NCI-H774 (cell line): ENCODE data around the gene RASL12.
"Not testable (repeated sequence)": the region's sequence is repeated elsewhere in the genome, so short reads cannot be mapped to it uniquely, and the experiment has no call there.

Experiments
- DNase-seq: peaks from one replicate; lab custom pipeline; 2025; lab: John Stamatoyannopoulos, UW

RASL12 gene, protein sequence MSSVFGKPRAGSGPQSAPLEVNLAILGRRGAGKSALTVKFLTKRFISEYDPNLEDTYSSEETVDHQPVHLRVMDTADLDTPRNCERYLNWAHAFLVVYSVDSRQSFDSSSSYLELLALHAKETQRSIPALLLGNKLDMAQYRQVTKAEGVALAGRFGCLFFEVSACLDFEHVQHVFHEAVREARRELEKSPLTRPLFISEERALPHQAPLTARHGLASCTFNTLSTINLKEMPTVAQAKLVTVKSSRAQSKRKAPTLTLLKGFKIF

DNA sequence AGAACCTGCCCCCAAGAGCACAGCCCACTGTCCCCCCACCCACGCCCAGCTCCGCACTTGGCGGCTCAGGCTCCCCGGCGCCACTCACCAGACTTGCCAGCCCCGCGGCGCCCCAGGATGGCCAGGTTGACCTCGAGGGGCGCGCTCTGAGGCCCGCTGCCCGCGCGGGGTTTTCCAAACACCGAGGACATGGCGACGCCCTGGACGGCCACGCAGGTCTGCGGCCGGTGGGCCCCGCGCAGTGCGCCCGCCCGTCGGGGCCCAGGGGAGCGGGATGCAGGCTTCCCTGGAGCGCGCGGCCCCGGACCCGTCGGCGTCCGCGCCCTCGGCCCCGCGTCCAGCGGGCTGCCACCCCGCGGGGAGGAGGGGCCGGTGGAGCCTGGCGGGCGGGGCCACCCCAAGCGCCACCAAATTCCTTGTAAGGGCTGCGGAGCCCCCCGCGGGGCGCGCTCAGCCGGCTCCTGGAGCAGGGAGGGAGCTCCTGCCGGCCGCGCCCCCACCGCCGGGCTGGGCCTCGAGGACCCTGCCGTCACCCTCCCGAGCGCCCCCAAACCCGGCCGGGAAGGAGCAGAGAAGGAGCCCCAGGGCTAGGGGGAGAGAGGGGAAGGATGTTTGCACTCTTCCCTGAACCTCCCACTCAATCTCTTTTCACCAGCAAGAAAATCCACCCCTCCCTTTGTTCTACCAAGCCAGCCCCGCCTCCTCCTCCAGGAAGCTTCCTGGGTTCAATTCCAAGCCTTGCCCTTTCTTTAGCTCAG is at the start of gene RASL12:
Gene RASL12 (minus strand): TSS at position 347 of the 758 bp plus-strand sequence. CDS start 156 bp downstream, at position 191.
- no peak for DNase-seq

DNA sequence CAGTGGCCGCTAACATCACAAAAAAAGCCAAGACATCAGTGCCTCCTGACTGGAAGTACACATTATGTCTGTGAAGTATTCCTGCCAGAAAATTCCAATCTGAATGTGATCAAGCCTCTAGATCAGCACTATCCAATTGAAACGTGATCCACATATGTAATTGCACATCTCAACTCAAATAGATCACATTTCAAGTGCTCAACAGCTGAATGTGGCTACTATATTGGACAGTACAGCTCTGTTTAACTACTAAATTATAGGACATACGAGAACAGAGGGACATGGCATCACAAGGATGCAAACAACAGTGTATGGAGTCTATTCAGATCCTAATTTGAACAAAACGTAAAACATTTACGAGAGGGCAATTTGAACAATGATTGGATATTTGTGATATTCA is 47.8 kb upstream of the RASL12 start:
- DNase-seq, result no peak

GRCh38 chr15:65115086-65115485 is 47.3 kb upstream of the RASL12 start, which contains the start of gene UBAP1L:
Gene UBAP1L, minus strand, starts transcription at chr15:65115200. Its CDS starts 8,985 bp downstream, at chr15:65106215.
- DNase-seq, result no peak

DNA sequence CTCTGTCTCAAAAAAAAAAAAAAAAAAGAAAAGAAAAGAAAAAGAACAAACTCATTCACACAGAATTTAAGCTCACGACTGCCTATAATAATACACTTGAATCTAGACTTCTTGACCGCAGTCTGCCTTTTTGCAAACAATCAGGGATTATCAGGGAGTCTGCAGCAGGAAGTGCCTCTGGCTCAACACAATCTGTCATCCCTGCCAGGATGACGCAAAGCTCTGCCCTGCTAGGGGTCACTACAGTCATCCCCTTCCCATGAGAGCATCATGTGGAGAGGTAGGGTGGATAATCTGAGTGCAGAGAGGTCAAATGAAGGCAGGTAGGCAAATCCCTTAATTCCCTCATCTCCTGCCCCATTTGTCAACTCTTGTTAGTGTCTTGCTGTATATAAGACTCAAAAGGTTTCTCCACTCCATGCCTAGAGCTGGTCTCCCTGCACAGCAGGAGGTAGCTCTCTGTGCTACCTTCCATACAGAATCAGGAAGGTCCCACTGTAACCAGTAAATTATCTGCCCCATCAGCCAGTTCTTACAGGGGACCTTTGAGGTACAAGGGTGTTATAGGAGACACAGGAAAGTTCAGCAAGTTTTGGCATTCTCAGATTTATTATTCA is 43.0 kb upstream of the RASL12 start:
- DNase-seq, result no peak

DNA sequence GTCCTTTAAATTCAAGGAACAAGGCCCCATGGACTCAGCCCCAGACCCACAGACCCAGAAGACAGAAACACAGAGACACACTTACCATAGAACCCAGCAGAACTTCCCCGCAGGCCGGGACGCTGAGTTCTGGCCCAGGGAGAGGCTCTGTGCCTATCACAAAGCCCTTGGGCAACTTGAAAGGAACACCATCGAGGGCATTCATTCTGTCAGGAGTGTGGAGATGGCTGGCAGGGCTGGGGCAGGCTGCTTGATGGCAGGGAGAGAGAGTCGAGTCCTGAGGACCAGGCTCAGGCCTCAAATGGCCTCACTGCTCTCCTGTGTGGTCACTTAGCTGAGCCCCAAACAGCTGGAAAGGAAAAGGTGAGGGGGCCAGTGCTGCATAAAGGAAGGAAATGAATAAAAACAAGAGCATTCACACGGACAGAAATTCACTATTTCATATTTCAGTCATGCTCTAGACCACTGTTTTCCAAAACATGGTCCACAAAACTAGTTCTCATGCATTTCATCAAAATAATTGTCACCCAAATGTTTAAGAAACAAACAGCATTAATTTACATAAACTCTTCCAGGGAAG is 38.3 kb upstream of the RASL12 start:
- no peak for DNase-seq

DNA sequence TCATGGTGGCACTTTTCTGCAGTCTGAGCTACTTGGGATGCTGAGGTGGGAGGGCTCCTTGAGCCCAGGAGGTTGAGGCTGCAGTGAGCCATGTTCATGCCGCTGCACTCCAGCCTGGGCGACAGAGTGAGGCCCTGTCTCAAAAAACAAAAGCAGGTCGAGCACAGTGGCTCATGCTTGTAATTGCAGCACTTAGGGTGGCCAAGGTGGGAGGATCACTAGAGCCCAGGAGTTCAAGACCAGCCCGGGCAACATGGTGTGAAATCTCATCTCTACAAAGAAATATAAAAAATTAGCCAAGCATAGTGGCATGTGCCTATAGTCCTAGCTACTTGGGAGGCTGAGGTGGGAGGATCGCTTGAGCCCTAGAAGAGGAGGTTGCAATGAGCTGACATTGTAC is 37.2 kb upstream of the RASL12 start:
- no peak for DNase-seq

DNA sequence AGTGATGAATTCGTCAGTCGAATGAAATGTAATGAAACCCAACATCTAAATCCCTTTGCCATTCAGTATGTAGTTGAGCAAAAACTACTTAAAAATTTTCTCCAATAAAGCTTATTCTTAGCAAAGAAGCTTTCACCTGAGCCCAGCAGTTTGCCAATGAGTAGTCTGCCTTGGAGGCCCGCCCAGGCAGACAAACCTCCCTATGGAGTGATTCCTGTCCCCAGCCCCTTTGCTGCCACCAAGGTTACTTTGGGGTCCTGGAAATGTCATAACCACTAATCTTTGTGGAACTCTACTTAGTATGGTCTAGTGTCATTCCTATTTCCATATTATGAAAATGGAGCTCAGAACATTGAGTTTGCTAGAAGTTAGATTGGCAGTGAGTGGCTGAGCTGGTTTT is 35.1 kb upstream of the RASL12 start:
- no peak for DNase-seq

DNA sequence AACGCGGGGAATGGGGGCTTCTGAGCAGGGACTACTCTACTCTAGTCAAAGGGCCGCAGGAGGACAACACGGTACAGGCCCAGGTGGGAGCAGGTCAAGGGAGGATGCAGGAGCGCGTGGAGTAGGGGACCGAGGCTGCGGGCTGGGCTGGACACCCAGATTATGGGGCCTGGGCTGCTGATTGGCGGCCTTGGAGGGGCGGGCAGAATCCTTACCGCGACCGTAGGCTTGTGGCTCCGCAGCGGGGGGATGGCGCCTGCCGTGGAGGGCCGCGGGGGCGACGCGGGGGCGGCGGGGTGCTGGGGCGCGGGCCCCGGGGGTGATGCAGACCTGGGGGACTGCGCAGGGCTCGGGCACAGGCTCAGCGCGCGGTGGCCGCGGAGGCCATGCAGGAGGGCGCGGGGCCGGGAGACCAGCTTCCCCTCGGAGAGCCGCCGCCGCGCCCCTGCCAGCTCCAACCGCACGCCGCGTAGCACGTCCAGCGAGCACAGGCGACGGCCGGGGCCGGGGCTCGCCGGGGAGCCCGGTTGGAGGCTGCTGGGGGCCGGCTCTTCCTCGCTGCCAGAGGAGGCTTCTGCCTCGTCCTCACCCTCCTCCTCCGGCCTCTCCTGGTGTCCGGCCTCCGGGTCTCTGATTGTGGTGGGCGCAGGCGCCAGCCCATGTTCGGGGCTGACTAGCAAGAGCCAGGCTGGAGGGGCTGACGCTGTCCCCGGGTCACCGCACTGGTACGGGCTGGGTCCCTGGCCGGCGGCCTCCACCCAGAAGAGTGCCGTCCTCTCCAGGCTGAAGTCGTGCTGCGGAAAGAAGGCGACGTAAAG is 34.3 kb upstream of the RASL12 start:
- DNase-seq, result no peak

DNA sequence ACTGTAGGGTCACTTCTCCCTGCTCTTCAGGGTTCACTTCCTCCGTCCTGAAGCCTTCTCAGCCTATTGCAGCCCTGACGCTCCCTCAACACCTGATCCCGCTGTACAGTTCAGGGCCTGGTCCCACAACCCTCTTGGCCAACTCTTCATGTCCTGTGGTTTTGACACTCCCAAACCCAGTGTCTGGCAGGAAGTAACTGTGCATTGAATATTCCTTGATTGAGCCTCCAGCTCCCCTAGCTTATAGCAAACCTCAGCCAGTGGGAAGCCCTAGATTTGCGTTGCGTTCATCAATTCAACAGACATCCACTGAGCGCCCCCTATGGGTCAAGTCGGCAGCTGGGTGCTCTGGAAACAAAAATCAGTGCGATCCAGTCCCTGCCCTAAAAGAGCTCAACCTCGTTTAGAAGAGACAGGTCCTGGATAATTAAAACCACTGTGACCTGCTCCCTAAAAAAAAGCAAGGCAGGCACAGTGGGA is 33.7 kb upstream of the RASL12 start:
- DNase-seq, result no peak

GRCh38 chr15:65100442-65100841 is 32.7 kb upstream of the RASL12 start:
- no peak for DNase-seq

DNA sequence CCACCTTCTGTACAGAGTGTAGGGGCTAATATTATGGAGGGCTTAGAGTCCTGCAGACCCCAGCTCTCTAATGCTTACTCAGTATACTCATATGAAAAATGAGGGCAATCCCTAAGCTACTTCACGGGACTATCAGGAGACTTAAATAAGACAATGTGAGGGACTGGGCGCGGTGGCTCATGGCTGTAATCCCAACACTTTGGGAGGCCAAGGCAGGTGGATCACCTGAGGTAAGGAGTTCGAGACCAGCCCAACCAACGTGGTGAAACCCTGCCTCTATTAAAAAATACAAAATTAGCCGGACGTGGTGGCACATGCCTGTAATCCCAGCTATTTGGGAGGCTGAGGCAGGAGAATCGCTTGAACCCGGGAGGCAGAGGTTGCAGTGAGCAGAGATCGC is 32.0 kb upstream of the RASL12 start:
- DNase-seq, result not testable (repeated sequence)

DNA sequence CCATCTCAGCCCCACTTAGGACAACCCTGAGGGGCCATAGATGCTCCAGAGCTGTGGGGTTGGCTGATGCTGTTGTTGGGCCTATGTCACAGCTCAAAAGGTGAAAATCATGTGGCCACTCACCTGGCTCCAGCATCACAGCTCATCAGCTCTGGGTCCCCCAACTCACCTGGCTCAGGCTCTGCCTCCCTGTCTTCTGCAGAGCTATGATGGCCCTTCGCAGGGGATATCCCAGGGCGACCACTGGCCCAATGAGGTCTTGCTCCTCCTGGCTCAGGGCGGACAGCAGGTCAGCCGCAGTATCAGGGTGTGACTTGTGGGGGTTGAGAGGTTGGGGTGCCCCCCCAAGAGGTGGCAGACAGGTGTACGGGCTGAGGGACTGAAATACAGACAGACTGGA is 31.5 kb upstream of the RASL12 start:
- DNase-seq, result no peak

DNA sequence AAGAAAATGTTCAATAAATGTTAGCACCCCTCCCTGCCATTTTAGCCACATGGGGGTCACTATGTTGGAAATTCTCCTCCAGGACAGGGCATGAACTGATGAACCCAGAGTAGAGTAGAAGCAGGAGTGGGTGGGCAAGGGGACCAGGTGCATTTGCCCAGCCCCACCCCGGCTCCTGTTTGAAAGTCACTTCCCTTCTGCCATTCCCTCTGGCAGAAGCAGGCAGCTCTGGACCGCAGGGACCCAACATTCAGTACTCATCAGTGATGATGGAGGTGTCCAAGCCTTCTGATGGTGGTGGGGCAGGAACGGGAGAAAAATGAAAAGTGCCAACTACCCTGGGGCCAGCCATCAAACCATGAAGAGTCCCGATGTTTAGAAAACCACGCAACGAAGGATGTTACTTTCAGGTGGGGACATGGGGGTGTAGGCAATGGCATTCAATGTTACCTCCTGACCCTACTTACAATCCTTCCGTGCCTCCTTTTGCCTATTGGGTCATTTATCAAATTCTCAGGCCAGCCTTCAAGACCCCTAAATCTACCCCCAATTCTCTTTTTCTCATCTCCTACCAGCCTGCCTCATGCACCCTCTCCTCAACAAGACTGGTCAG is 30.0 kb upstream of the RASL12 start:
- no peak for DNase-seq

GRCh38 chr15:65096481-65097385 is 28.9 kb upstream of the RASL12 start:
- no peak for DNase-seq

- no peak for DNase-seq
Observed at GRCh38 chr15:65095747-65096104, 27.9 kb upstream of the RASL12 start.

- DNase-seq, result no peak
Observed at GRCh38 chr15:65095011-65095746, 27.4 kb upstream of the RASL12 start.

GRCh38 chr15:65094294-65094995 is 26.7 kb upstream of the RASL12 start:
- no peak for DNase-seq

- not testable (repeated sequence) for DNase-seq
Observed at GRCh38 chr15:65093793-65094170, 26.0 kb upstream of the RASL12 start.
